ENCODE measurements around the gene CCDC57.

The CCDC57 gene

DNA sequence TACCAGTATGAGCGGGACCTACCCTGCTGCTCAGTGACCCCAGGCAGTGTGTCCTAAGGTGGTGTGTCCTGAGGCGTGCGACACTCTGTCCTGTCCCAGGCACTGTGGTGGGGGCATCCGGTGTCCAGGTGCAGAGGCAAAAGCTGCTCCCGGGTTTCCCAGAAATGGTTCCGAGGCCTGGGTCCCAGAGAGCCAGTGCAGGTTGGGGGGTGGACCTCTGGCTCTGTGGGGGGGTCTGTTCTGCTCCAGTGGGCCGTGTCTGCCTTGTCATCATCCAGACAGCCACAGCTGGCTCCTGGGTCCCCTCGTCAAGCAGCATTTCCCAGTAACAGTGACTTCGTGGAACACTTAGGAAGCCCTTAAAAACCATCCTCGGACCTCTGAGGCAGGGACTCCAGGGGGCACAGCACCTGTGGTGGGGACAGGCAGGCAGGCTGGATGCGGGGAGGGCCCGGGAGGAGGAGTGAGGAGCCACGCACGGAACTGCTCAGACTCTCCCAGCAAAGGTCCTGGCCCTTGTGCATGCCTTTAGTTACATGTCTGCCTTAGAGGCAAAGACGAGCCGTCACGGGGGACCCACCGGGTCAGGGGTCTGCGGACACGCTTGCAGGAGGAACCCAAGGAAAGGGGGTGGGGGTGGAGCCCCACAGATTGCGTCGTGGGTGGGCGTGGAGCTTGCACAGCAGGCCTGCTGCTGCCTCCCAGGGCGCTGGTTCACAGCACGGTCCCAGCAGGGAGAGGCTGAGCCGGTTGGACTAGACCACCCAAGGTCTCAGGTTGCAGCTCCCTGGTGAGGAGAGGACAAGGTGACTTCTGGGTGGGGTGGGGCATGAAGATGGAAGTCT lies 21.8 kb upstream of the CCDC57 start:
- DNase-seq, result no peak

DNA sequence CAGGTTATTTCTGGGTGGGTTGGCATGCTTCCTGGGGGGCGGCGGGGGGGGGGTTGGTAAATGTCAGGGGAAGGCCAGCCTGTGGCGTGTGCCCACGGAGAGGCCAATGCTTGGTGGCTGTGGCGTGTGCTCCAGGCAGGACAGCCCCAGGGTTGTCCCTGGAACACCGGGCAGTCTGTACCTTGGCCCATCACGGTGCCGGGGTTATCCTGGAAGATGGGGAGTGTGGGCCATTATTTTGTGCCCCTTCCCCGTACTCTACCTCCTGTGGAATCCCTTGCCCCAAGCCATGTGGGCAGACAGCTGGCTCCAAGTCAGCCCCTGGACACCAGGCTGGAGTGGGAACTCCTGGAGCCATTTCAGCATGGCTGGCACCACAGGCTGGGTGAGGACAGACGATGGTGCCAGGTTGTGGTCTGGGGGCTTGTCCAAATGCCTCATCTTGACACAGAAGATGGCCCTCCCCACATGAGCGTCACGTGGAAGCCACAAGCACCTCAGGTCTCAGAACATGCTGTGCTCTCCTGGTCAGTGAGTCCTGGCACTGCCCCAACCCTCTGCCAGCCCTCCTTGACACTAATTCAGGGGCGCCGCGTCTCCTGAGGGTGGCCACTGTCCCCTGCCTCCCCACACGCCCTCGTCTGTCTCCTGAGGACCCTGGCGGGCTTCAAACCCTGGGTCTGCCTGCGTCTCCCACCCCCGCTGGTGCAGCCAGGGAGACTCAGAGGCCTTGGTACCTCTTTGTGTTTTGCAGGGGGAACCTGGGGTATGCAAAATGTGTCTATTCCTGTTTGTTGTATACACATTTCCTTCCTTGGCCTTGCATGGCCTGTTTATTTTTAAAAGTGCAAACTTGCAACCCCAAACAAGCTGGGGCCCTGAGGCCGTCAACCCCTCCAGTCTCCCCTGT lies 20.5 kb upstream of the CCDC57 start:
- DNase-seq, result no peak

DNA sequence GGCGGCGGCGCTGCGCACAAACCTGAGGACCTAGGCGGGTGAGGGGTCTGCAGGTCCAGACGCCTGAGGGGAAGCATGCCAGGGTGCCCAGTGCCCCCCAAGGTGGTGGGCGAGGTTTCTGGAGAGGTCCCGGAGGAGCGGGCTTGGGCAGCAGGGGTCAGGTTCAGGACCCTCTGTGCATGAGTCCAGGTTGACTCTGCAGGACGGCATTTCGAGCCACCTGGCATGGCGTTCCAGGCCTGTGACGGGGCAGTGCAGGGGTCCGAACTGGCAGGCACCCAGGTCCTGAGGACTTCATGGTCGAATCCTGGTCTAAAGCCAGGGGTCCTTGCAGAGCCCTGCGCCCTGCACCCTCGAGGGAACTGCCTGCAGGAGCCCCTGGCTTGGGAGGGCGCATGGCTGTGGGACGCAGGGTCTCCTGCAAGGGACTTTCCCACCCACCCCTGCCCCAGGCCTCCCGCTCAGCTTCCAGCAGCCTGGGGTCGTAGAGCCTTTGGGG lies 19.7 kb upstream of the CCDC57 start:
- DNase-seq, result no peak

DNA sequence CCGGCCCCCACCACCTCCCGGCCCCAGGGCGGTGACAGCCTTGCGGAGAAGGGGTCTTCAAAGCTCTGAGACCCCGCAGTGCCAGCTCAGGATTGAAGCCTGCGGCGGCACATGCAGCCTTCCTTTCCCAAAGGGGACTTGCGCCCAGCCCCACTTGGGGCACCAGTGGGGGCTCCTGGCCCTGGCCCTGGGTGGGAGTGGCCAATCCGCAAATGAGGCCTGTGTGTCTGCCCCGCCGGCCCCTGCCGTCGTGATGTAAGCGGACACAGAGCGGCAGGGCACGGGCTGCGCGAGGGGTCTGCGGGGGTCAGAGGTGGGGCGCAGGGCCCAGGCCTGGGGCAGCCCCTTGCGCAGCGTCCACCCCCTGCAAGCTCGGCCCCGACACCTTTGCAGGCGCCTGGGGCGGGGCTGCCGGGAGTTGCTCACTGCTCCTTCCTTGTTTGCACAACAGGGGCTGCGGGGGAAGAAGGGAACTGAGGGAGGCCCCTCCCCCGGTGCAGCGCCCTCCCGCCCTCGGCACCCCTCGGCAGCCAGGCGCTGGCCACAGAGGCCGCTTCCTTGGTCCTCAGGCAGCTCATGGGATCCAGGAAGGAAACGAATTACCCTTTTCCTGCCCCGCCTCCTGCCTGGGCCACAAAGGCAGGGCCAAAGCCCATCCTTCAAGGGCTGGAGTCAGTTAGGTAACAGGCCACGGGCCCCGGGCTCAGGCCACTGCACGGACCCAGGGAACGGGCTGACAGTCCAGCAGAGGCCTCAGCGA lies 19.1 kb upstream of the CCDC57 start:
- peak; percentile 85 for DNase-seq

DNA sequence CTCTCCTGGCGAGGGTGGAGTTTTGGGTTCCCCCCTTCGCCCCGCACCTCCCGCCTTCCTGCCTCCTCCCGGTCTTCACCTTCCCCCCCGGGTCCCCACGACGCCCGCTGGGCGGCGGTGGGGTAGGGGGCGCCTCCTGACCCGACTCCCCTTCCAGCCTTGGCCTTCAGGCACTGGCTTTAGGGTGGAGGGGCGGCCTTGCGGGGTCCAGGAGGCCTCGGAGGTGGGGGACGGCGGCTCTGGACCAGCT lies 18.6 kb upstream of the CCDC57 start:
- no peak for DNase-seq

DNA sequence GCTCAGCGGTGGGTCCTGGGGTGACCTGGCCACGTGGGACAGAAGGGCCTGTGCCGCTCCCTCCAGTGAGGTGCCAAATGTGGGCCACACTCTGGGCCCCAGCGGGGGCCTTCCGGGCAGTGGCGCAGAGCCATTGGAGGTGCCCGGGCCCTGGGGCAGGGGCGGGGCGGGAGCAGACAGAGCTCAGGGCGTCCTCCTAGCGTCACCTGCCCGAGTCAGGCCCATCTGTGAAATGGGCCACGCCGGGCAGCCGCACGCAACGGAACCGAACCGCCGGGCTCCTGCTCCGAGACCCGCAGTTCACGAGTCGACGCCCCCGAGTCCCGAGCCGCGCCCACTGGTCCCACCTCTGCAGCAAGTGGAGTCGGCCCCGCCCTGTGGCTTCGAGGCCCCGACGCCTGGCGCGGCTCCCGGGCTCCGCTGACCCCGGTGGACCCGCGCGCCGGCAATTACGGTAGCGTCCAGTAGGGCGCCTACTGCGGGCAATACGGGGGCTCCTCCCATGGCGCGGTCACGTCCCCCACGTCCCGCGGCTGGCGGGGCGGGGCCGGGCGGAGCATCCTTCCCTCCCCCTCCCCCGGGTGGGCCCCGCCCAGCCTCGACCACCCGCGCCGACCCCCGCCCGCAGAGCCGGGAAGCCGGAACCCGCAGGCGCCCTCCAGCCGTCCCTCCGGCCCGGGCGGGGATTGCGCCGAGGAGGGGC lies 18.1 kb upstream of the CCDC57 start:
- DNase-seq, result peak; percentile 88

DNA sequence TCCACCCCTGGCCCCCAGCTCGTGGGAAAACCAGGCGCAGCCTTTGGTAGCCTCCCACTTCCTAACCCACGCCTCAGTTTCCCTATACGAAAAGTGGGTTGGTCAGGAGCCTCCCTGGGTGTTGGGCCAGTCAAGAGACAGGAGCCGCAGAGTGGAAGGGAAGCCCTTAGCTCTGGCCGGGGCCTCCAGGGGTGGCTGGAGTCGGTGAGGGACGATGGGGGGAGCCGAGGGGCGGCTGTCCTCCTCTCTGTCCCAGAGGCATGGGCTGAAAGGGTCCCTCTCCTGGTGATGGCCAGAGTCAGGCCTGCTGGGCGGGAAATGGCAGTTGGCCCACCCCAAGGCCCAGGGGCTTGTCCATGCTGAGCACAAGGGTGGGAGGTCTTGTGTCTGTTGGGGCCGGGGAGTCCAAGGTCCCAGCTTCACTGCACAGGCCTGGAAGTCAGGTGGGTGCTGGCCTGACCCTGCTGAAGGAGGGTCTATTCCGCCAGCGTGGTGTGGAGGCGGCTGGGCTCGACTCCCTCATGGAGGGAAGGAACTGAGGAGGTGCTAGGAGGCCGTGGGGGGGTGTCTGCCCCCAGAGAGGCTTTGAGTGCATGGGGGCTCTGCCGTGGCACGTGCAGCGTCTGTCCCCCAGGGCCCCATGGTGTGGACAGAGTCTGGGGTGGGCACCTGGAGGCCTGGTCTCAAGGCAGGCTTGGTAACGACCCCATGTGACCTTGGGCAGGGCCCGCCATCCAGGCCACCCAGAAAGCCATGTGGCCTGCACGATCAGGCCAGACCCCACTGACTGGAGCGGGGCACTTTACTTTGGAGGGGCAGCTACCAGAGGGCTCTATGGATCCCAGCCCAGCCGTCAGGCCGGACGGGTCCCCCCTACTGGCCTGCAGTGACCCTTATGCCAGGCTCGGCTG lies 17.3 kb upstream of the CCDC57 start:
- no peak for DNase-seq

DNA sequence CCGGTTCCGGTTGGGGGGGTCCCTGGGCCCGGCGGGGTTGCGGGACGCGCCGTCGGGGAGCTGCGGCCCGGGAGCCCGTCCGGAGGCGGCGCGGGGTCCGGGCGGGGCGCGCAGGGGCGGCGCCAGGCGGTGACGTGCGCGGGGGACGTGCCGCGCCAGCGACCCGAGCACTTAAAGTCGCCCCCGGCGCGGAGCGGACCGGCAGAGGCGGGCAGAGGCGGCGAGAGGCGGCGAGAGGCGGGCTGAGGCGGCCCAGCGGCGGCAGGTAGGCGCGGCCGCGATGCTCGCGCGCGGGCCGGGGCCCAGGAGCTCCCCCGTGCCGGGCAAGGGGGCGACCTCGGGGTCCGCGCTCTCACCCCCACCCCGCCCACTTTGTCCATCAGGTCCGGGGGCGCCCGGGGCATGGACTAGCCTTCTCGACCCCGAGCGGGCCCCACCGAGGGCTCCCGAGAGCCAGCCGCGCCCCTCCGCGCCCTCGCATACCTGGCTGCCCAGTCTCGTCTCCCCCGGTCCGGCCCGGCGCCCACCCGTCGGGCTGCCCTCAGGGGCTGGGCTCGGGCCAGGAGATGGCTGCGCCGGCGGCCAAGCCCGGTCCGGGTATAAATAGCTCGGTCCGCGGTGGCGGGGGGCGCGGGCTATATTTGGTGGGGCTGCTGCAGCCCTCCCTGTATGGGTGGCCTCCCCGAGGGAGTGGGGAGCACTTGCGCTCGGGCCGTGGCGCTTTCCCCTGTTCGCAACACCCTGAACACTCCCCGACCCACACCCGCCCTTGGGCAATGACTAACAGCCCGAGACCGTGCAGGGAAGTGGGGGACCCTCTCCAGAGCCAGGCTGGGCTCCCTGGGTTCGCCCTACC lies 16.4 kb upstream of the CCDC57 start, which contains the start of gene SLC16A3:
TSS of gene SLC16A3 (plus strand) at position 201 of the 856 bp plus-strand sequence. CDS start 6,967 bp downstream, outside the sequence.
- DNase-seq, result peak; percentile 67

DNA sequence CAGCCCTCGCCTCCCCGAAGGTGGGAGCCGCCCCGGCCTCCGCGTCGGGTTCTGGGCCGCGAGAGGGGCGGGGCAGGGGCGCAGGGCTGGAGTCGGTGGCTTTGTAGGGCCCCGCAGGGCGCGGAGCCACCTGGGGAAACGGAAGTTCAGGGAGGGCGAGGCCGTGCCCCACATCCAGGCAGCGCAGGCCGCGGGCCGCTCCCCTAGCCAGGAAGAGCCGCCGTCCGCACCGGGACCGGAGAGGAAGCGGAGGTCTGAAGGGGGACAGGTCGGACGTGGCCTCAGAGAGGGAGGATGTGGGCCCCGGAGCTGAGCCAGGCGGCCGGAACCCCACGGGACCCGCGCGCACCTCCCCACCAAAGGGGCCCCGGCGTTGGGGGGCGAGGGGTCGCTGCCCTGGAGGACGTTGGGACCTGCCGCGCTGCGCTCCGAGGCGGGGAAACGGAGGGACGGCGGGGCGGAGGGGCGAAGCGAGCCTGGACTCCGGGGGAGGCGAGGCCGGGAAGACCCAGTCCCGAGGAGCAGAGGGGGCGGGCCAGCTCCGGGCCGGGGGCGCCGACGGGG lies 15.7 kb upstream of the CCDC57 start:
- DNase-seq, result no peak

DNA sequence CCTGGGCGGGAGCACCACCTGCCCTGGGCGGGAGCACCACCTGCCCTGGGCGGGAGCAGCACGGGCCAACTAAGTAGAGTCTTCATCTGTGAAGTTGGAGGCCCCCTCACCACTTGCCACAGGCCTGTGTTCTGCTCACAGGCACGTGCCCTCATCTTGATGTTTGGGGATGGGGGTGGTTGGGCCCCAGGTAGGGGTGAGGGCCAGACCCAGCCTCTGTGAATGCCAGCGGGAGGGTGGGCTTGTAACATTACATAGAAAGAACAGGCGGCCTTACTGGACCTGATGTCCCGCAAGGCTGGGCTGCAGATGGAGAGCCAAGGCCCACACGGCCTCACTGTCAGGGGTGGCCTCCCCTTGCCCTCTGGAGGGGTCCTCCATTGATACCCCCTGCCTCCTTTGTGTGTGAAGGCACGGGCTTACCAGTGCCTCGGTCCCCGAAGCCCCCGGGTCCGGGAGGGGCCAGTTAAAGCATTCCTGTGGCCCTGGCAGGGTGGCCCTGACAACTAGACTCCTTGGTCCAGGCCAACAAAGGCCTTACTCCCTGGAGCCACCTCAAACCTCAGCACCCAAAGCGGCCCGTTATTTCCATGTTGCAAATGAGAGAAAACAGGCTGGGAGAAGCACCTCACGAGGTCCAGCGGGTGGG lies 15.1 kb upstream of the CCDC57 start:
- DNase-seq, result no peak

DNA sequence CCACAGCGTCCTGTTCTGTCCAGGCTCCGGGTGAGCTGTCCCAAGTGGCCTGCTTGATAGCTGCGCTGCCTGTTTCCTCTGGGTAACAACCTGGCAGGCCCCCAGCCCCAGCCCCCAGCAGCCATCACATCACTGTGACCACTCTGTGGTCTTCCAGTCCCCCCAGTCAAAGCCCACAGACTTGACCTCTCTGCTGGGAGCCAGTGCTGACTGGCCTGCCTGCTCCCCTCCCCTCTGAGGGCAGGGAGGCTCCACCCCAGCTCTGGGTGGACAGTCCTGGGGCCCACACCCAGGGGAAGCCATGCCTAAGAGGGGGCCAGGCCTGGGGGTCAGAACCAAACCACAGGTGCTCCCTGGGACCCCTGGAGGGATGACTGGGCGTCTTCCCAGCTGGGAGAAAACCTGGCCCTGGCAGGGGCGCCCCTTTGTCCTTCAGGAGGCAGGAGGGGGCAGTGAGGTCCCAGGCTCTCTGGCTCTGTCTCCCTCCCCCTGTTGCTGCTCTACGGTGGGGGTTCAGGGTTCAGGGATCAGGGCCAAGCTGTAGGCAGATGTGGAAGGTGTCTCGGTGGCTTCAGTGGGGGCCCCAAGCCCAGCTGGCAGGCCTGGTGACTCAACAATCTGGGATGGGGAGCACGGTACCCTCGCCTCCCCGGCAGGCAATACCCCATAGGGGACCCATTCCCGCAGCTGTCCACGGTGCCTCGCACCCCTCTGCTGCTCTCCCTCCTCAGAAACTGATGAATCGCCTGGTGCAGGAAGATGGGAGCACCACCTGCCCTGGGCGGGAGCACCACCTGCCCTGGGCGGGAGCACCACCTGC lies 14.4 kb upstream of the CCDC57 start:
- no peak for DNase-seq

DNA sequence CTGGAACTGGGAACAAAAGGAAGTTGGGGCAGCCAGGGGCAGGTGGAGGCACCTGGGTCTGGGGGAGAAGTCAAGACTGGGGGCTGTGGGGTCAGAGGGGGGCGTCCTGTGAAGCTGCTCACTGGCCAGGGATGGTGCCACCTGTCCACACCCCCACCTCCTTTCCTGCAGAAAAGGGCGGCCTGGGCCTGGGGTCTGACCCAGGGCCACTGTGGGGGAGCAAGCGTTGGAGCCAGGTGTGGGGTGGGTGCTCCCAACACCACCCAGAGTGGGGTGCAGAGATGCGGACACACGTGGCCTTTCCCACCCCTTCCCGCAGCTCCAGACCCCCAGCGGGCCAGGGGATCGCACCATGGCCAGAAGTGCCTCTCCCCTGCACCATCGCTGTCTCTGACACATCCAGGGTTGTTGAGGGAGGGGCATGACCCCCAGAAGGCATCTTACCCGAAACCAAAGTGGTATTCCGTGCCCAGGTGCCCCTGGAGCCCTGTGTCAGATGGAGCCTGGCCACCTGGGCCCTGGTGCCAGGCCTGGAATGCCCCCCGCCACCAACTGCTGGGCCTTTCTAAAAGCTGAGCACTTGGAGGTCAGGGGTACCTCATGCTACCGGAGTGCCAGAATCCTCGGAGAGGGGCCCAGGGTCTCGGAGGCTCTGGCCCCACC lies 13.6 kb upstream of the CCDC57 start:
- DNase-seq, result no peak

DNA sequence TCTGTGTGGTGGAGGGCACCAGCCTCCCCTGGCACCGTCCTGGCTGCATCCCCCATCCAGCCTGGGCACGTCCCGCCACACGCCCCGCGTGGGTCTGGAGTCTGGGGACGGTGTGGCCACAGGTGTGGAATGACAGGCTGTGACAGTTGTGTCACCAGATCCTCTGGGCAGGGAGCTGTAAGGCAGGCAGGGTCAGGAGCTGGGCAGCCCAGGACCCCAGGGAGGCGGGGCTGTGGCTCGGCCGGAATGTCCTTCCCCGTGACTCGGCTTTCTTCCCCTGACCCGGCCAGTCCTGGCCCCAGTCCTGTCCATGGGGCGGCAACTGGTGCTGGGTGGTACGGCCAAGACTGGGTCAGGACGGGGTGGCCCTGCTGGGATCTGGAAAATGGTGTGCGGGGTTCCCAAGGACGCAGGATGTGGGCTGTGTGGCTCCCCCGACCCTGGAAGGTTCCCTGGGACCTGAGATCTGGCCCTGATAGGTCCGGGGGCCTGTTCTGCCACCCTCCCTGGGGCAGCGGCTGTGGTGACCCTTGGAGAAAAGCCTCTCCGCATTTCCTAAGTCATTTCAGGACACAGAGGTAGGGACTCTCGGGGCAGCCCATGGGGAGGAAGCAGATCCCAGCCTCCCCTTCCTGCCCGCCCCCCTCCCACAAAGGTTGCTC lies 12.9 kb upstream of the CCDC57 start:
- no peak for DNase-seq

DNA sequence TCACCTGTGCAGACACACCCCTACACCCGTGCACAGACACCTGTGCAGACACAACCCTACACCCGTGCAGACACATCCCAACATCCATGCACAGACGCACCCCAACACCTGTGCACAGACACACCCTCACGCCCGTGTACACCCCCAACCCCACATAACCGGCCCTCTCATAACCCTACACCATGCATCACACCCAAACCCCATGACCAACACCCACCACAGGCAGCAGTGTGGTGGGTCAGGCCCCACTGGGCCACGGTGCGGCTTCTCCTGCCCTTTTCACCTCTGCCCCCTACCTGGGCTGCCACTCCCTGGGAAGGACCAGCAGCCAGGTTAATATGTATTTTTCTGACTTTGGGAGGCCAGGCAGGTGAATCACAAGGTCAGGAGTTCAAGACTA lies 12.0 kb upstream of the CCDC57 start:
- DNase-seq, result no peak

DNA sequence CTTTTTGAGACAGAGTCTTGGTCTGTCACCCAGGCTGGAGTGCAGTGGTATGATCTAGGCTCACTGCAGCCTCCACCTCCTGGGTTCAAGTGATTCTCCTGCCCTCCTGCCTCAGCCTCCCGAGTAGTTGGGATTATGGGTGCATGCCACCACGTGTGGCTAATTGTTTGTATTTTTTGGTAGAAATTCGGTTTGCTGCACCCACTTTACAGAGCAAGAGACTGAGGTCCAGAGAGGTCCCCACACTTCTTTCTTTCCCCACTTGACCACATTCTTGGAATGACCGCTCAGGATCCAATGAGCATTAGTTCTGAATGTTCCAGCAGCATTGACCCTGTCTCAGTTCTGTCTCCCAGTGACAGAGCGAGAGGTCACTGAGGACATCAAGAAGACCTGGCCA lies 10.9 kb upstream of the CCDC57 start:
- no peak for DNase-seq

DNA sequence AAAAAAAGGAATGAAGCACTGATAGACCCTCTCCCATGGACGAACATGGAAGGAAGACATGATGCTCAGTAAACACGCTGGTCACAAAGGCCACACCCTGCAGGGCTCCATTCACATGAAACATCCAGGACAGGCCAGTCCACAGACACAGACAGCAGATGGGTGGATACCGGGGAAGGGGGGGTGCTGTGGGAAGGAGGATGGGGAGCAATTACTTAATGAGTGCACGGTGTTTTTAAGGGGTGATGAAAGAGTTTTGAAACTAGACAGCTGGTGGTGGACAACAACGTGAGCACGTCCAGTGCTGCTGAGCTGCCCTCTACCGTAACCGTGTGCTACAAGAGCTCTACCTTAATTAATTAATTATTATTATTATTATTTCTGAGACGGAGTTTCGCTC lies 10.2 kb upstream of the CCDC57 start:
- no peak for DNase-seq

DNA sequence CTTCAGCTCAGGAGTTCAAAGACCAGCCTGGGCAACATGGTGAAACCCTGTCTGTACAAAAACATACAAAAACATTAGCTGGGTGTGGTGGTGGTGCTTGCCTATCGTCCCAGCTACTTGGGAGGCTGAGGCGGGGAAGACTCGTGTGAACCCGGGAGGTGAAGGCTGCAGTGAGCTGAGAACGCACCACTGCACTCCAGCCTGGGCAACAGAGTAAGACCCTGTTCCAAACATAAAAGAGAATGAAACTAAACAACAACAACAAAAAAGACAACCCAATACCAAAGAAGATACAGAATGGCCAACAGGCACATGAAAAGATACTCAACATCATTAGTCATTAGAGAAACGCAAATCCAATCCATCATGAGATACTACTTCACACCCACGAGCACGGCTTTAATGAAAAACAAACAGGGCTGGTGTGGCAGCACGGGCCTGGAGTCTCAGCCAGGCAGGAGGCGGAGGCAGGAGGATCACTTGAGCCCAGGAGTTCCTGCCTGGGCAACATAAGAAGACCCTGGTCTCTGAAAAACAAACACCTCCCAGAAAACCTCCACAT lies 8.8 kb upstream of the CCDC57 start:
- DNase-seq, result no peak
